Measurements from ENCODE around the gene EPHA2.
"Not testable (repeated sequence)": the region's sequence is repeated elsewhere in the genome, so short reads cannot be mapped to it uniquely, and the experiment has no call there.

The EPHA2 gene

GRCh38 chr1:16118706-16119105, 37.2 kb downstream of the EPHA2 start:
- no peak for DNase-seq

GRCh38 chr1:16117936-16118335, 37.9 kb downstream of the EPHA2 start:
- DNase-seq: no peak

GRCh38 chr1:16117369-16117768, 38.5 kb downstream of the EPHA2 start:
- no peak for DNase-seq

GRCh38 chr1:16116625-16117024, 39.2 kb downstream of the EPHA2 start:
- DNase-seq: no peak

- DNase-seq: no peak
Measured at GRCh38 chr1:16116002-16116401, 39.9 kb downstream of the EPHA2 start.

DNA sequence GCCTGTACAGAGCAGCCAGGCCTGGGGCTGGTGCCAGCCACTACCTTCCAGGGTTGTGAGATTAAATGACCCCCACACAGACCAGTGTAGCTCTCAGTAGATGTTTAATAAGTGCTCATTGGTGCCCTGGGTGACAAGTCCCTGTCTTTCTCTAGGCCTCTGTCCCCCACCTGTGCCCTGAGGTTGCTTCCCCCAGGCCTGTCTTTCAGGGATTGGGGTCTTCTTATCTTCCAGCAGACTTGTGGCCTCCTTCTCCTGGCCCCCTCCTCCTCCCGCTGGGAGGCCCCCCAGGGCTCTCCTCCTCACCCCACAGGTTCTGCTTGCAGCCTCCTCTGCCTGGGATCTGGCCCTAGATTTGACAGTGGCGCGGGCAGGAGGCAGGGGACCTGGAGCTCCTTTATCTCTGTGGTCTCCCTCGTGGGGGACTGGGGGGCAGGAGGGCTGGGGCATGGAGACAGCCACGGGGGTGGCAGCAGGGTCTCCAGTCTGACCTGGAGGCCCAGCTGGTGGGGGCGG, 40.3 kb downstream of the EPHA2 start:
- no peak for DNase-seq

- no peak for DNase-seq
Measured at GRCh38 chr1:16114527-16115467, 41.1 kb downstream of the EPHA2 start.

DNA sequence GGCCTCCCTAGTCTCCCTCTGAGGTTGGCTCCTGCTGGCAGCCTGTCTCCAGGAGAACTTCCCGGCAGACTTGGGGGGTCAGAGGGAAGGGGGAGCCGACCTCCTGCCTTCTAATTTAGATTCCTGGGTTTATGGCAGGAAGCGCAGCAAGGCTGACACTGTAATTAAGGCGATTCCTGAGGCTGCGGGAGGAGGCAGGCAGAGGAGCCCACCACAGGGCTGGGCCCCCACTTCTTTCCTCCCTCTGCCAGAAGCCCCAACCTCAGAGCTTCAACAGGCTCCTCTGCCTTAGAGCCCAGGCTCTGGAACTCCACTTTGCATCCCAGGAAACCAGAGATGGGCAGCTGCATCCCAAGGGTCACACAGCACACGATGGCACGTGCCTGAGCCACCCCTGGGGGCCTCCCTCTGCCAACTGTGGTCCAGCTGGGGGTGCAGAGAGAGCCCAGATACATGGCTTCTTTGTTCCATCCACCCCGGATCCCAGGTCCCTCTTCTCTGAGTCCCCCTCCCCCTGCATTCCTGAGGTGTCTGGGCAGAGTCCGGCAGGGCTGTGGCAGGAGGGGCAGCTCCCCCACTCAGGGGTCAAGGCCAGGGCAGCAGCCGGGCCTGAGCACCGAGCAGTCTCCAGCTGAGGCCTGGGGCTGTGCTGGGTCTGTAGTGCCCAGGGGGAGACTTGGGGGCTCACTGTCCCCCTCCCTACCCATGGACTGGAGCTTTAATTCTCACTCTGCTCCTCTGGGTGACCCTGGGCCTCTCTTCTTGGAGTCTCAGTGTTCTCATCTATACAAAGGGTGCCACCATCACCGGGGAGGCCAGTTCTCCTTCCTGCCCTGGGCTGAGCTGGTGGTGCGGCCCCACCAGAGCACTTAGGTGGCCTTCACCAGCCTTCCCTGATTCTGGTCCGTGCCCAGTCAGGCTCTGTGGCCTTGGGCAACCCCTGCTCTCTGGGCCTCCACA, 43.0 kb downstream of the EPHA2 start:
- DNase-seq: no peak

- DNase-seq: no peak
Measured at GRCh38 chr1:16111771-16112595, 43.9 kb downstream of the EPHA2 start.

DNA sequence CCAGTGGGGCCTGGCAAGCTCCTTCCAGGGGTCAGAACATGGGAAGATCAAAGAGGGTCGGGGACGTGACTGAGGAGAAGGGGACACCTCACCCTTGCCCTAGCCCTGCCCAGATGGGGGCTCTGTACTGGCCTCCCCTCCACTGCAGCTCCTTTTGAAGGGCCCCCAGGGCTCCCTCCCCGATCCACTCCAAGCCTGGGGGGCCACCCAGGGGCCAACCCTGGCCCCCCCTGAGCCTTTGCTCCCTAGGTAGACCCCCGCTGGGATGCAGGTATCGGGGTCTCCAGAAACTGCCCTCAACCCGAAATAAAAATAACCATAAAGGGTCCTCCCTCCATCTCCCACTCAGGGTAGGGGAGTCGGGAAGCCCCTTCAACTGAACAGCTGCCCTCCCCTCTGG, 45.0 kb downstream of the EPHA2 start:
- DNase-seq: no peak

DNA sequence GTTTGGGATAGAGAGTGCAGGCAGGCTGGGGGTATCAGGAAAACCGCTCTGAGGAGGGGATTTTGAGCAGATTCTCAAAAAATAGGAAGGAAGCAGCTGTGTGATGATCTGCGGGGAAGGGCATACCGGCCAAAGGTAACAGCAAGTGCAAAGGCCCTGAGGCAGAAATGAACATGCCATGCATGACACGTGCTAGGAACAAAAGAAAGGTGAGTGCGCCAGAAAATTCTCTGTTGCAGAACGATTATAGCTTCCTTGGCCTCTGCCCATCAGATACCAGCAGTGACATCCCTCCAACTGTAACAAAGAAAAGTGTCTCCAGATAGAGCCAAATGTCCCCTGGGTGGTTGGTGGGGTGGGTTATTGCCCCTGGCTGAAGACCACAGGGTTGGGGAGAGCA, 45.4 kb downstream of the EPHA2 start:
- DNase-seq: no peak

GRCh38 chr1:16109571-16109970, 46.3 kb downstream of the EPHA2 start:
- no peak for DNase-seq

GRCh38 chr1:16107039-16107438, 48.8 kb downstream of the EPHA2 start:
- not testable (repeated sequence) for DNase-seq

DNA sequence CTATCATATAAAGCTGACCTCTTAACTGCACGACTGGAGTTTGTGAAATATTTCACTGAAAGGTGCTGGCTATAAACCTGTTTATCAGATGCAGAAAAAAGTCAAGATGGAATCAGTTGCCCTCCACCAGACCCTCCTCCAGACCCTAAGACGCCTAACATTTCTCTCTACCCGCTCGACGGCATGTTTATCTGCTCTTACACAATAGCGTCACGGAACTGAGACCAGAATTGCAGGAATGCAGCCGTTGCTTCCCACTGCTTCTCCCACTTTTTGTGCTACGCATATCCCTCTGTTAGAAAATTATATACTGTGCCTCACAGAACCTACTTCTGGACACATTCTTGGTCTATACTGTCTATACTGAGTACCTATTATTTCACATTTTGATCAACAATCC, 54.2 kb downstream of the EPHA2 start:
- DNase-seq: no peak

DNA sequence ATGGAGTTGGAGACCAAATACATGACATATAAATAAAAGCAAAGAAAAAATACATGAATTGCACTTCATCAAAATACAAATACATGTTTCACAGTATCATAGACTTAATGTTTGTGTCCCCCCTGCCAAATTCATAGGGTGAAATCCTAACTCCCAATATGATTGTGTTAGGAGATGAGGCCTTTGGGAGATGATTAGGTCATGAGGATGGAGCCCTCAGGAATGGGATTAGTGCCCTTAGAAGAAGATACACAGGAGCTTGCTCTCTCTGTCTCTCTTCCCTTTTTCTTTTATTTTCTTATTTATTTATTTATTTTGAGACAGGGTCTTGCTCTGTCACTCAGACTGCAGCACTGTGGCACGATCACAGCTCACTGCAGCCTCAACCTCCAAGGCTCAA, 56.5 kb downstream of the EPHA2 start:
- DNase-seq: no peak

GRCh38 chr1:16095447-16095846, 60.4 kb downstream of the EPHA2 start:
- no peak for DNase-seq

GRCh38 chr1:16094453-16095158, 61.3 kb downstream of the EPHA2 start:
- DNase-seq: no peak

- no peak for DNase-seq
Measured at GRCh38 chr1:16093611-16094010, 62.3 kb downstream of the EPHA2 start.

DNA sequence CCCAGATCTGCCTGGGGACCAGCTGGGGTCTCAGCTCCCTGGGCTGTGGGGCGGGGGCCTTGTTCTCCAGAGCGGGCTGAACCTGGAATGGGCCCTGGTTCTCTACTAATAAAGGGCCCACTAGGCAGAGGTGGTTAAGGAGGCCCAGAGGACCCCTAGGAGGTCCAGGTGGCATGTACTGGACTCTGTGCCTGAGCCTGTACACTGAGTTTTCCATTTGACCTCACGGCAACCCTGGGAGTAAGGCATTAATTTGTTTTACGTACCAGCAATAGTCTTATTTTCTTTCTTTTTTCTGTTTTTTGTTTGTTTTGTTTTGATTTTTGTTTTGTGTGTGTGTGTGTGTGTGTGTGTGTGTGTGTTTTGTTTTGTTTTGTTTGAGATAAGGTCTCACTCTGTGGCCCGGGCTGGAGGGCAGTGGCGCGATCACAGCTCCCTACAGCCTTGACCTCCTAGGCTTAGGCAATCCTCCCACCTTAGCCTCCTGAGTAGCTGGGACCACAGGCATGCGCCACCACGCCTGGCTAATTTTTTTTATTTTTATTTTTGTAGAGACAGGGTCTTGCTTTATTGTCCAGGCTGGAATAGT, 62.9 kb downstream of the EPHA2 start:
- no peak for DNase-seq

GRCh38 chr1:16092097-16092922, 63.6 kb downstream of the EPHA2 start:
- DNase-seq: no peak
